HG03342 (cell line): ENCODE results near the gene KRT84.

Experiments
- ATAC-seq: cut with Tn5 transposase; IDR thresholded peaks from one replicate; pipeline ENCODE4 v1.9.1; 2021; ENCODE audit warnings: mild to moderate bottlenecking, moderate library complexity; ENCODE audit not compliant: unreplicated experiment

KRT84 gene

GRCh38 chr12:52385226-52385702 is at the start of gene KRT84:
TSS of gene KRT84 (minus strand) at chr12:52385652. CDS start at chr12:52385585, 67 bp downstream.
- no peak for ATAC-seq

GRCh38 chr12:52434760-52435530 is 49.5 kb upstream of the KRT84 start:
- no peak for ATAC-seq

GRCh38 chr12:52434081-52434733 is 48.8 kb upstream of the KRT84 start, which contains the start of gene KRT75:
TSS of gene KRT75 (minus strand) at chr12:52434371. CDS start at chr12:52434304, 67 bp downstream.
- no peak for ATAC-seq

- no peak for ATAC-seq
These were observed 48.1 kb upstream of the KRT84 start for GRCh38 chr12:52433501-52434080.

- no peak for ATAC-seq
These were observed 47.2 kb upstream of the KRT84 start for GRCh38 chr12:52432559-52433207.

- ATAC-seq = no peak
These were observed 42.7 kb upstream of the KRT84 start for GRCh38 chr12:52428121-52428520.

GRCh38 chr12:52427083-52427482 is 41.6 kb upstream of the KRT84 start:
- ATAC-seq = no peak

- no peak for ATAC-seq
These were observed 40.6 kb upstream of the KRT84 start for GRCh38 chr12:52426034-52426433.

- no peak for ATAC-seq
These were observed 40.0 kb upstream of the KRT84 start for GRCh38 chr12:52425466-52425865.

- no peak for ATAC-seq
These were observed 38.4 kb upstream of the KRT84 start for GRCh38 chr12:52423661-52424500.

- no peak for ATAC-seq
These were observed 37.6 kb upstream of the KRT84 start for GRCh38 chr12:52423035-52423434.

GRCh38 chr12:52419656-52420055 is 34.2 kb upstream of the KRT84 start:
- ATAC-seq = no peak

- ATAC-seq = no peak
These were observed 33.2 kb upstream of the KRT84 start for GRCh38 chr12:52418576-52419110.

GRCh38 chr12:52417740-52418139 is 32.3 kb upstream of the KRT84 start:
- no peak for ATAC-seq

- ATAC-seq = no peak
These were observed 31.3 kb upstream of the KRT84 start for GRCh38 chr12:52416795-52417194.

GRCh38 chr12:52415870-52416750 is 30.7 kb upstream of the KRT84 start:
- no peak for ATAC-seq

GRCh38 chr12:52414936-52415335 is 29.5 kb upstream of the KRT84 start:
- ATAC-seq = no peak

GRCh38 chr12:52413782-52414345 is 28.4 kb upstream of the KRT84 start:
- ATAC-seq = no peak

- ATAC-seq = no peak
These were observed 27.8 kb upstream of the KRT84 start for GRCh38 chr12:52413202-52413601.
